HEK293T (cell line): ENCODE results near the gene OR8K5.

Experiments used
- CTBP1 ChIP-seq: fragments of 450-650 bp; IDR thresholded peaks from 2 replicates; pipeline ENCODE4 v1.6.1; 2016; ENCODE audit warnings: borderline replicate concordance
- ELF4 ChIP-seq: fragments of 450-650 bp; IDR thresholded peaks from 2 replicates; pipeline ENCODE4 v1.6.1; 2017; ENCODE audit warnings: antibody characterized with exemption
- FOXA1 ChIP-seq: fragments of 450-650 bp; IDR thresholded peaks from 2 replicates; pipeline ENCODE4 v1.6.1; 2016; ENCODE audit warnings: mild to moderate bottlenecking
- NFRKB ChIP-seq: fragments of 450-650 bp; IDR thresholded peaks from 2 replicates; pipeline ENCODE4 v1.6.1; 2016; ENCODE audit warnings: mild to moderate bottlenecking, moderate library complexity
- TF ChIP-seq, protein P1 (sequence below): fragments of 450-650 bp; IDR thresholded peaks from 2 replicates; pipeline ENCODE4 v1.6.1; 2016

DNA sequence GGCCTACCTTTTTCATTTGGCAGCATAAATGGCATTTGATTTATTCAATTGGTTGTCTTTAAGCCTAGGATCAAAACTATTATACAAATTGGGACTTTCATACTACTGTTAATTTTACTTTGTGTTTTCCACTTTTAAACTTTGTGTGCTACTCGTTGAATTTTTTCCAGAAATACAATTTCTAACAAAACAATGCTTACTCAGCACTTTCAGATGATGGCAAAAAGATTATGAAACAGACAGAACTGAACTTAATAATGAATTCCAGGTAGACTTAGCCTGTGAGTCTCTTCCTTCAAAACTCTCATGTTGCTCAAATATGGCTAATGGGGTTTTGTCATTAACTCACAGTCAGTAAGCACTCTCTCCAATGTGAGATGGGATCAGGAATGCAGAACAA, 47.7 kb upstream of the OR8K5 start:
- no peak for TF ChIP-seq CTBP1
- TF ChIP-seq FOXA1, result no peak
- no peak for TF ChIP-seq ELF4
- TF ChIP-seq, protein P1, sequence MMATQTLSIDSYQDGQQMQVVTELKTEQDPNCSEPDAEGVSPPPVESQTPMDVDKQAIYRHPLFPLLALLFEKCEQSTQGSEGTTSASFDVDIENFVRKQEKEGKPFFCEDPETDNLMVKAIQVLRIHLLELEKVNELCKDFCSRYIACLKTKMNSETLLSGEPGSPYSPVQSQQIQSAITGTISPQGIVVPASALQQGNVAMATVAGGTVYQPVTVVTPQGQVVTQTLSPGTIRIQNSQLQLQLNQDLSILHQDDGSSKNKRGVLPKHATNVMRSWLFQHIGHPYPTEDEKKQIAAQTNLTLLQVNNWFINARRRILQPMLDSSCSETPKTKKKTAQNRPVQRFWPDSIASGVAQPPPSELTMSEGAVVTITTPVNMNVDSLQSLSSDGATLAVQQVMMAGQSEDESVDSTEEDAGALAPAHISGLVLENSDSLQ, result no peak
- TF ChIP-seq NFRKB, result no peak
